ENCODE results near the gene WDSUB1.

The WDSUB1 gene

GRCh38 chr2:159192371-159192918 lies 94.1 kb downstream of the WDSUB1 start:
- no peak overlapping the region for H3K4me3 ChIP-seq (ENCODE audit: low read length)
- H3K36me3 ChIP-seq (ENCODE audit: control insufficient read depth, insufficient read depth, low read length, severe bottlenecking) = peaks cover 52% of the 10 kb centered on the region
- no peak overlapping the region for H3K9ac ChIP-seq (ENCODE audit: low read length)

GRCh38 chr2:159188449-159188848 lies 98.1 kb downstream of the WDSUB1 start:
- H3K4me3 ChIP-seq (ENCODE audit: low read length) = no peak overlapping the region
- DNase-seq (ENCODE audit: low read depth) = no peak
- no peaks in the 10 kb centered on the region for H3K4me1 ChIP-seq (ENCODE audit: control insufficient read depth, insufficient read depth, low read length)
- no peak overlapping the region for H3K9ac ChIP-seq (ENCODE audit: low read length)
- H3K9me3 ChIP-seq (ENCODE audit: control insufficient read depth, low read length) = no peaks in the 10 kb centered on the region
- peaks cover 45% of the 10 kb centered on the region for H3K36me3 ChIP-seq (ENCODE audit: control insufficient read depth, insufficient read depth, low read length, severe bottlenecking)
- no peaks in the 10 kb centered on the region for H3K27me3 ChIP-seq (replicated peaks; ENCODE audit: control insufficient read depth, insufficient read depth, low read length)

More at GRCh38 chr2:159192371-159192918, 94.1 kb downstream of the WDSUB1 start:
- Histone ChIP-seq H3K27me3 (replicated peaks; ENCODE audit: control insufficient read depth, insufficient read depth, low read length) (no peaks in the 10 kb centered on the region), H3K9me3 (ENCODE audit: control insufficient read depth, low read length) (no peaks in the 10 kb centered on the region), H3K4me1 (ENCODE audit: control insufficient read depth, insufficient read depth, low read length) (no peaks in the 10 kb centered on the region)
- no peak for DNase-seq (ENCODE audit: low read depth)

- Histone ChIP-seq H3K27me3 (replicated peaks; ENCODE audit: control insufficient read depth, insufficient read depth, low read length) (no peaks in the 10 kb centered on the region), H3K4me3 (ENCODE audit: low read length) (no peak overlapping the region), H3K9ac (ENCODE audit: low read length) (no peak overlapping the region), H3K4me1 (ENCODE audit: control insufficient read depth, insufficient read depth, low read length) (no peaks in the 10 kb centered on the region), H3K9me3 (ENCODE audit: control insufficient read depth, low read length) (no peaks in the 10 kb centered on the region), H3K36me3 (ENCODE audit: control insufficient read depth, insufficient read depth, low read length, severe bottlenecking) (peaks cover 45% of the 10 kb centered on the region)
- DNase-seq (ENCODE audit: low read depth) = no peak
Observed at GRCh38 chr2:159187106-159187505, 99.4 kb downstream of the WDSUB1 start.

GRCh38 chr2:159186462-159186861 lies 100.0 kb downstream of the WDSUB1 start:
- Histone ChIP-seq H3K4me1 (ENCODE audit: control insufficient read depth, insufficient read depth, low read length) (no peaks in the 10 kb centered on the region), H3K9me3 (ENCODE audit: control insufficient read depth, low read length) (no peaks in the 10 kb centered on the region), H3K27me3 (replicated peaks; ENCODE audit: control insufficient read depth, insufficient read depth, low read length) (no peaks in the 10 kb centered on the region), H3K9ac (ENCODE audit: low read length) (no peak overlapping the region), H3K4me3 (ENCODE audit: low read length) (no peak overlapping the region), H3K36me3 (ENCODE audit: control insufficient read depth, insufficient read depth, low read length, severe bottlenecking) (peaks cover 45% of the 10 kb centered on the region)
- DNase-seq (ENCODE audit: low read depth) = no peak

Data from adipocyte (in vitro differentiated cells).